BLaER1 treated with 17β-estradiol and CSF1 and Interleukin-3, amounts not matched to agents 10 nM and 100 nM (cell line): ENCODE measurements around the gene CAMK4.

Experiments used
- H3K27ac ChIP-seq, 11 experiments: shearing (Covaris generic); formaldehyde crosslinking; 2 replicates each; pipeline ENCODE4 v1.8.1; 2022
- H3K27me3 ChIP-seq, 11 experiments: shearing (Covaris generic); formaldehyde crosslinking; 2 replicates each; pipeline ENCODE4 v1.8.1; 2022
- H3K36me3 ChIP-seq, 11 experiments: shearing (Covaris generic); formaldehyde crosslinking; 2 replicates each; pipeline ENCODE4 v1.8.1; 2022
- H3K4me1 ChIP-seq, 10 experiments: shearing (Covaris generic); formaldehyde crosslinking; 2 replicates each; pipeline ENCODE4 v1.8.1; 2022
- H3K4me2 ChIP-seq, 11 experiments: shearing (Covaris generic); formaldehyde crosslinking; 2 replicates each; pipeline ENCODE4 v1.8.1; 2022
- H3K4me3 ChIP-seq, 10 experiments: shearing (Covaris generic); formaldehyde crosslinking; 2 replicates each; pipeline ENCODE4 v1.8.1; 2022
- H3K9ac ChIP-seq, 11 experiments: shearing (Covaris generic); formaldehyde crosslinking; 2 replicates each; pipeline ENCODE4 v1.8.1; 2022
- H3K9me3 ChIP-seq, 11 experiments: shearing (Covaris generic); formaldehyde crosslinking; replicated peaks in 1 of 11; 2 replicates each; pipeline ENCODE4 v1.8.1; 2022
- H4K20me1 ChIP-seq, 11 experiments: shearing (Covaris generic); formaldehyde crosslinking; 2 replicates each; pipeline ENCODE4 v1.8.1; 2022
- Cebpa-rat ChIP-seq, 11 experiments: shearing (Covaris generic); IDR thresholded peaks; 2 replicates each; pipeline ENCODE4 v1.8.1; 2022

The CAMK4 gene

GRCh38 chr5:111310711-111311620 is 86.8 kb downstream of the CAMK4 start:
- no peak overlapping the region for H3K9ac ChIP-seq
- no peaks in the 10 kb centered on the region for H3K9me3 ChIP-seq
- no peaks in the 10 kb centered on the region for H3K27me3 ChIP-seq
- H3K4me3 ChIP-seq: no peak overlapping the region
- no peak for TF ChIP-seq Cebpa-rat (IDR thresholded peaks at IDR 0.05)
- H4K20me1 ChIP-seq: no peaks in the 10 kb centered on the region
- H3K4me2 ChIP-seq: no peak overlapping the region
- no peak overlapping the region for H3K27ac ChIP-seq
- no peaks in the 10 kb centered on the region for H3K36me3 ChIP-seq
- no peaks in the 10 kb centered on the region for H3K4me1 ChIP-seq

GRCh38 chr5:111311666-111312065 is 87.5 kb downstream of the CAMK4 start:
- Histone ChIP-seq H3K27ac (no peak overlapping the region), H3K9ac (no peak overlapping the region), H3K4me1 (no peaks in the 10 kb centered on the region), H3K27me3 (no peaks in the 10 kb centered on the region), H3K36me3 (no peaks in the 10 kb centered on the region), H3K4me2 (no peak overlapping the region), H4K20me1 (no peaks in the 10 kb centered on the region), H3K9me3 (no peaks in the 10 kb centered on the region), H3K4me3 (no peak overlapping the region)
- TF ChIP-seq Cebpa-rat (IDR thresholded peaks at IDR 0.05): no peak

- Histone ChIP-seq H3K4me2 (no peak overlapping the region), H3K36me3 (no peaks in the 10 kb centered on the region), H3K27ac (no peak overlapping the region), H3K9me3 (no peaks in the 10 kb centered on the region), H3K9ac (no peak overlapping the region), H3K4me1 (no peaks in the 10 kb centered on the region), H3K4me3 (no peak overlapping the region), H4K20me1 (no peaks in the 10 kb centered on the region), H3K27me3 (no peaks in the 10 kb centered on the region)
- TF ChIP-seq Cebpa-rat (IDR thresholded peaks at IDR 0.05): no peak
Observed at GRCh38 chr5:111313017-111313724, 89.0 kb downstream of the CAMK4 start.

GRCh38 chr5:111320953-111321352 is 96.8 kb downstream of the CAMK4 start:
- Histone ChIP-seq H3K27me3 (no peaks in the 10 kb centered on the region), H3K27ac (no peak overlapping the region), H3K36me3 (no peaks in the 10 kb centered on the region), H3K4me3 (no peak overlapping the region), H3K9me3 (no peaks in the 10 kb centered on the region), H4K20me1 (no peaks in the 10 kb centered on the region), H3K4me1 (no peaks in the 10 kb centered on the region), H3K4me2 (no peak overlapping the region), H3K9ac (no peak overlapping the region)
- TF ChIP-seq Cebpa-rat (IDR thresholded peaks at IDR 0.05): no peak

GRCh38 chr5:111321376-111321775 is 97.2 kb downstream of the CAMK4 start:
- H3K36me3 ChIP-seq: no peaks in the 10 kb centered on the region
- no peak overlapping the region for H3K27ac ChIP-seq
- no peak overlapping the region for H3K9ac ChIP-seq
- H3K4me1 ChIP-seq: no peaks in the 10 kb centered on the region
- H3K4me3 ChIP-seq: no peak overlapping the region
- no peak for TF ChIP-seq Cebpa-rat (IDR thresholded peaks at IDR 0.05)
- no peaks in the 10 kb centered on the region for H4K20me1 ChIP-seq
- no peak overlapping the region for H3K4me2 ChIP-seq
- no peaks in the 10 kb centered on the region for H3K9me3 ChIP-seq
- H3K27me3 ChIP-seq: no peaks in the 10 kb centered on the region

- no peak overlapping the region for H3K4me2 ChIP-seq
- H3K36me3 ChIP-seq: no peaks in the 10 kb centered on the region
- no peaks in the 10 kb centered on the region for H3K9me3 ChIP-seq
- H3K4me3 ChIP-seq: no peak overlapping the region
- H3K27ac ChIP-seq: no peak overlapping the region
- no peaks in the 10 kb centered on the region for H3K27me3 ChIP-seq
- no peaks in the 10 kb centered on the region for H4K20me1 ChIP-seq
- no peak overlapping the region for H3K9ac ChIP-seq
- no peaks in the 10 kb centered on the region for H3K4me1 ChIP-seq
- TF ChIP-seq Cebpa-rat (IDR thresholded peaks at IDR 0.05): no peak
Observed at GRCh38 chr5:111326551-111326950, 102.4 kb downstream of the CAMK4 start.

GRCh38 chr5:111337133-111337532 is 112.9 kb downstream of the CAMK4 start:
- H3K27ac ChIP-seq: no peak overlapping the region
- H3K4me1 ChIP-seq: no peaks in the 10 kb centered on the region
- no peaks in the 10 kb centered on the region for H3K36me3 ChIP-seq
- H3K4me2 ChIP-seq: no peak overlapping the region
- no peak for TF ChIP-seq Cebpa-rat (IDR thresholded peaks at IDR 0.05)
- H4K20me1 ChIP-seq: no peaks in the 10 kb centered on the region
- no peak overlapping the region for H3K9ac ChIP-seq
- H3K27me3 ChIP-seq: no peaks in the 10 kb centered on the region
- no peak overlapping the region for H3K4me3 ChIP-seq
- H3K9me3 ChIP-seq: no peaks in the 10 kb centered on the region

GRCh38 chr5:111337688-111338087 is 113.5 kb downstream of the CAMK4 start:
- no peak for TF ChIP-seq Cebpa-rat (IDR thresholded peaks at IDR 0.05)
- no peak overlapping the region for H3K27ac ChIP-seq
- no peak overlapping the region for H3K4me2 ChIP-seq
- H3K36me3 ChIP-seq: no peaks in the 10 kb centered on the region
- no peak overlapping the region for H3K9ac ChIP-seq
- H4K20me1 ChIP-seq: no peaks in the 10 kb centered on the region
- H3K4me3 ChIP-seq: no peak overlapping the region
- no peaks in the 10 kb centered on the region for H3K27me3 ChIP-seq
- no peaks in the 10 kb centered on the region for H3K9me3 ChIP-seq
- H3K4me1 ChIP-seq: no peaks in the 10 kb centered on the region

- H3K27me3 ChIP-seq: no peaks in the 10 kb centered on the region
- H4K20me1 ChIP-seq: no peaks in the 10 kb centered on the region
- no peak overlapping the region for H3K9ac ChIP-seq
- H3K36me3 ChIP-seq: no peaks in the 10 kb centered on the region
- no peak overlapping the region for H3K4me3 ChIP-seq
- H3K4me2 ChIP-seq: no peak overlapping the region
- TF ChIP-seq Cebpa-rat (IDR thresholded peaks at IDR 0.05): no peak
- H3K4me1 ChIP-seq: no peaks in the 10 kb centered on the region
- H3K9me3 ChIP-seq: no peaks in the 10 kb centered on the region
- H3K27ac ChIP-seq: no peak overlapping the region
Observed at GRCh38 chr5:111345731-111346130, 121.5 kb downstream of the CAMK4 start.

GRCh38 chr5:111347021-111347420 is 122.8 kb downstream of the CAMK4 start:
- H3K36me3 ChIP-seq: no peaks in the 10 kb centered on the region
- H3K4me2 ChIP-seq: no peak overlapping the region
- H3K4me3 ChIP-seq: no peak overlapping the region
- no peak overlapping the region for H3K9ac ChIP-seq
- H3K27me3 ChIP-seq: no peaks in the 10 kb centered on the region
- TF ChIP-seq Cebpa-rat (IDR thresholded peaks at IDR 0.05): no peak
- H3K9me3 ChIP-seq: no peaks in the 10 kb centered on the region
- H3K4me1 ChIP-seq: no peaks in the 10 kb centered on the region
- no peak overlapping the region for H3K27ac ChIP-seq
- no peaks in the 10 kb centered on the region for H4K20me1 ChIP-seq
